ENCODE measurements around the gene RNF133.
"Not testable (repeated sequence)": the region's sequence is repeated elsewhere in the genome, so short reads cannot be mapped to it uniquely, and the experiment has no call there.

The RNF133 gene

DNA sequence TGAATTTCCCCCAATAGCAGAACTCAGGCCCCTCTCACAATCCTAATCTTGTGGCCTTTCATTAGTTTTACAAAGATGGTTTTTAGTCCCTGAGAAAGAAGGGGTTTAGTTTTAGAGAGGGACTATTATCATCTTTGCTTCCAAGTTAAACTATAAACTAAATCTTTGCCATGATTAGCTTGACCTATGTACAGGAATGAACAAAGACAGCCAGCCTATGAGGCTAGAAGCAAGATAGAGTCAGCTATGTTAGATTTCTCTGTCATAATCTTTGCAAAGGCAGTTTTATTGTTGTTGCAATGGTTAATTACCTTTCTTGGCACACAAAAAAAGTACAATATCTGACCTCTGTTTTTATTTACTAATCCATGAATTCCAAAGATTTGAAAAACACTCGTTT, 19.1 kb downstream of the RNF133 start:
- TF ChIP-seq, protein P1, sequence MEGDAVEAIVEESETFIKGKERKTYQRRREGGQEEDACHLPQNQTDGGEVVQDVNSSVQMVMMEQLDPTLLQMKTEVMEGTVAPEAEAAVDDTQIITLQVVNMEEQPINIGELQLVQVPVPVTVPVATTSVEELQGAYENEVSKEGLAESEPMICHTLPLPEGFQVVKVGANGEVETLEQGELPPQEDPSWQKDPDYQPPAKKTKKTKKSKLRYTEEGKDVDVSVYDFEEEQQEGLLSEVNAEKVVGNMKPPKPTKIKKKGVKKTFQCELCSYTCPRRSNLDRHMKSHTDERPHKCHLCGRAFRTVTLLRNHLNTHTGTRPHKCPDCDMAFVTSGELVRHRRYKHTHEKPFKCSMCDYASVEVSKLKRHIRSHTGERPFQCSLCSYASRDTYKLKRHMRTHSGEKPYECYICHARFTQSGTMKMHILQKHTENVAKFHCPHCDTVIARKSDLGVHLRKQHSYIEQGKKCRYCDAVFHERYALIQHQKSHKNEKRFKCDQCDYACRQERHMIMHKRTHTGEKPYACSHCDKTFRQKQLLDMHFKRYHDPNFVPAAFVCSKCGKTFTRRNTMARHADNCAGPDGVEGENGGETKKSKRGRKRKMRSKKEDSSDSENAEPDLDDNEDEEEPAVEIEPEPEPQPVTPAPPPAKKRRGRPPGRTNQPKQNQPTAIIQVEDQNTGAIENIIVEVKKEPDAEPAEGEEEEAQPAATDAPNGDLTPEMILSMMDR (conservative IDR thresholded peaks at IDR 0.05; ENCODE audit: low read depth, low read length) = no peak
- H3K4me3 ChIP-seq (ENCODE audit: low read length) = no peak overlapping the region
- DNase-seq (ENCODE audit: low read depth) = no peak

DNA sequence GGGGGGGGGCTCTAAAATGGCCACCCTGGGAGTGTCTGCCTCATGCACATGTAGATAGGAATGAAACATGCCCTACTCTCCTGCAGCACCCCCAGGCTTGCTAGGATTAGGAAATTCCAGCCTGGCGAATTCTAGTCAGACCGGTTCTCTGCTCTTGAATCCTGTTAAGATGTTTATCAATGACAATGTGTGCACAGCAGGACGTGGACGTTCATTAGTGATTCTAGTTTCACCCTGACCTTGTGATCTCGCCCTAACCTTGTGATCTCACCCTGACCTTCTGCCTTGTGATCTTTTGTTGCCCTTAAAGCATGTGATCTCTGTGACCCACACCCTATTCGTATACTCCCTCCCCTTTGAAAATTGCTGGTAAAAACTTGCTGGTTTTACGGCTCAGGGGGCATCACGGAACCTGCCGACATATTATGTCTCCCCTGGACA, 19.6 kb downstream of the RNF133 start:
- DNase-seq (ENCODE audit: low read depth); H3K4me3 ChIP-seq (ENCODE audit: low read length): not testable (repeated sequence)

DNA sequence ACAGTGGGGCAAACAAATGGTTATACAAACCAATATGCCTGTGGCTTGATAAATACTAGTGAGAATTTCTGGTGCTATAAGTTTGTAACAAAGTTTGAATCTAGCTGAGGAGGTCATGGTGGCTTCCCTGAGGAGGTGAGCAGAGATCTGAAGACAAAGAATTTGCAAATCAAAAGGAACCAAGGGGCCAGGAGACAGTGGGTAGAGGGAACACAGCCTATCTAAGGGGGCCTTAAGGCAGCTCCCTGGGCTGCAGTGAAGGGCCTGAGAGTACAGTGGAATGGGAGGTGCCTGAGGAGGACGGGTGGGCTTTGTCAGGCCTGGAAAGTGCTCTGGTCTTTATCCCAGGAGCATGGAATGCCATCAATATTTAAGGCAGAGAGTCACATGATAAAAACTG, 21.8 kb downstream of the RNF133 start:
- no peak overlapping the region for H3K4me3 ChIP-seq (ENCODE audit: low read length)
- DNase-seq (ENCODE audit: low read depth) = no peak
- TF ChIP-seq, protein P1 (conservative IDR thresholded peaks at IDR 0.05; ENCODE audit: low read depth, low read length) = no peak

DNA sequence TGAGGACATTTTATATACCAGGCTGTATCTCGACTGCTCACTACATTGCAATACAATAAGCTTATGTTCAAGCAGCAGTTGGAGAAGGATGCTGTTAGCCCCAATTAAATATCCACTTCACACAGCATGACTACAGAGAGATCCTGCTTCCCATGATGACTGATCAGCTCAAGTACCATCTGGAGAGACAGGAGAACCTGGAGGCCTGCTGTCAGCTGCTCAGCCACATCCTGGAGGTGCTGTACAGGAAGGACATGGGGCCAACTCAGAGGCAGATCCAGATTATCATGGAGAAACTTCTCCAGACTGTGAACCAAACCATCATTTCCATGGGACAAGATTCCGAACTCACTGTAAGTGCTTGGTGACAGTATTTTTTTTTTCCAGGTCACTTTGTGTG, 22.5 kb downstream of the RNF133 start:
- no peak overlapping the region for H3K4me3 ChIP-seq (ENCODE audit: low read length)
- TF ChIP-seq, protein P1 (conservative IDR thresholded peaks at IDR 0.05; ENCODE audit: low read depth, low read length) = no peak
- no peak for DNase-seq (ENCODE audit: low read depth)

DNA sequence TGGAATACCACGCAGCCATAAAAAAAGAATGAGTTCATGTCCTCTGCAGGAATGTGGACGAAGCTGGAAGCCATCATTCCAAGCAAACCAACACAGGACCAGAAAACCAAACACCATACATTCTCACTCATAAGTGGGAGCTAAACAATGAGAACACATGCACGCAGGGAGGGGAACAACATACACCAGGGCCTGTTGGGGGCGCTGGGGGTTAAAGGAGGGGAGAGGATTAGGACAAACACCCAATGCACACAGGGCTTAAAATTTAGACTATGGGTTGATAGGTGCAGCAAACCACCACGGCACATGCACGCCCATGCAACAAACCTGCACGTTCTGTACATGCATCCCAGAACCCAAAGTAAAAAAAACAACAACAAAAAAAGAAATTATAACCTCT, 23.3 kb downstream of the RNF133 start:
- TF ChIP-seq, protein P1 (conservative IDR thresholded peaks at IDR 0.05; ENCODE audit: low read depth, low read length) = no peak
- no peak overlapping the region for H3K4me3 ChIP-seq (ENCODE audit: low read length)
- no peak for DNase-seq (ENCODE audit: low read depth)

DNA sequence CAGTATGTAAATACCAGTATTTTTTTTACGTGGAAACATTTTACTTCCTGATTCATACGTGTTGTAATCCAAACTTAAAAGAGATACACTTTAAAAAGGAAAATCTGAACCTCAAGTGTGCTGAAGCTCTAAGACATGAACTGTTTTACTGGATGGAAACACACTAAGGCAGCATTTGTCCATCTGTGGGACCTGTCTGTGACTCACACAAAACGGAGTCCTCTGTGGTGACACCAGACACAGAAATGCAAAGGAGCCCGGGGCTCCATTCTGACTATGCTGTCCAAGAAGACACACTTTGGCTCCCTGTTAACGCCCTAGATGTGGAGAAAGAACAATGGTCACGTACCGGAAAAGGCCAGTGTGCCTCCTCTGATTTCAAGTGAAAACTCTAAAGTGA, 23.9 kb downstream of the RNF133 start:
- no peak overlapping the region for H3K4me3 ChIP-seq (ENCODE audit: low read length)
- DNase-seq (ENCODE audit: low read depth) = no peak
- TF ChIP-seq, protein P1 (conservative IDR thresholded peaks at IDR 0.05; ENCODE audit: low read depth, low read length) = no peak

DNA sequence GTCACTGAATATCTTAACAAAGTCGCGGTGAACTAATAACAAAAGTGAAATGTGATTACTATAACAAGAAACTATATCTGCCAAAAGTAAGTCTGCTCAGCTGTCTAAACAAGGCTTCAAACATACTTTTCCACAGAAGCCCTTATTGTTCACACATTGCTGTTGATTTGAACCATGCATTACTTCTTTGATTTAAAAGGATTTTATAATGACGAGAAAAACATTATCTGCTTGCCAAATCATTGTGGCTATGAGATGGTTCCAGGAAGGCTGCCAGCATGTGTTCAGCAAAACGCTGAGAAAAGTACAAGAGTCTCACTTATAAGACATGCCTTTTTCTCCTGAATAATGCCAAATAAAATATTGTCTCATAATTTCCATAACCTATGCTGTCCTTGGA, 24.4 kb downstream of the RNF133 start:
- DNase-seq (ENCODE audit: low read depth) = peak; percentile 61
- TF ChIP-seq, protein P1 (conservative IDR thresholded peaks at IDR 0.05; ENCODE audit: low read depth, low read length) = no peak
- H3K4me3 ChIP-seq (ENCODE audit: low read length) = no peak overlapping the region

DNA sequence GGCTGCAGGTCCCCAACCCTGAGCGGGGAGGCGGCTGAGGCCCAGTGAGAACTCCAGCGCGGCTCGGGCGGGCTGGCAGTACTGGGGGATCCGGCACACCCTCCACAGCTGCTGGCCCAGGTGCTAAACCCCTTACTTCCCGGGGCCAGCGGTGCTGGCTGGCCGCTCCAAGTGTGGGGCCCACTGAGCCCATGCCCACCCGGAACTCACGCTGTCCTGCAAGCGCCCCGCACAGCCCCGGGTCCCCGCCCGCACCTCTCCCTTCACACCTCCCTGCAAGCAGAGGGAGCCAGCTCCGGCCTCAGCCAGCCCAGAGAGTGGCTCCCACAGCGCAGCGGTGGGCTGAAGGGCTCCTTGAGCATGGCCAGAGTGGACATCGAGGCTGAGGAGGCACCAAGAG, 25.0 kb downstream of the RNF133 start:
- DNase-seq (ENCODE audit: low read depth) = no peak
- TF ChIP-seq, protein P1 (conservative IDR thresholded peaks at IDR 0.05; ENCODE audit: low read depth, low read length) = no peak
- H3K4me3 ChIP-seq (ENCODE audit: low read length) = no peak overlapping the region

Data from retinal pigment epithelial cell (primary cell).